SK-N-SH treated with all-trans-retinoic acid at 6 μM for 48 hours (cell line): Measurements from ENCODE around the gene PLPP6.
A peak's percentile ranks its signal among the peaks of the same experiment; 100 is the strongest.

Experiments used
- ATAC-seq: fragments of 200-7000 bp; cut with Tn5 transposase; 3 replicates; pipeline ENCODE4 v1.9.1; 2020; ENCODE audit warnings: mild to moderate bottlenecking, moderate library complexity
- ARNTL ChIP-seq: fragments of 450-650 bp; formaldehyde crosslinking; IDR thresholded peaks from 2 replicates; pipeline ENCODE4 v1.5.0; 2020; ENCODE audit warnings: low read depth, mild to moderate bottlenecking, moderate library complexity, borderline replicate concordance
- BACH2 ChIP-seq: fragments of 250-450 bp; sonication (Bioruptor Pico); IDR thresholded peaks from 2 replicates; pipeline ENCODE4 v1.9.0; 2021; ENCODE audit warnings: mild to moderate bottlenecking, borderline replicate concordance
- CSDC2 ChIP-seq: fragments of 250-450 bp; sonication (Bioruptor Pico); IDR thresholded peaks from 2 replicates; pipeline ENCODE4 v1.5.0; 2020; ENCODE audit warnings: mild to moderate bottlenecking, moderate library complexity
- ESRRG ChIP-seq: fragments of 250-450 bp; sonication (Bioruptor Pico); IDR thresholded peaks from 2 replicates; pipeline ENCODE4 v1.6.1; 2021; ENCODE audit warnings: mild to moderate bottlenecking
- GLIS3 ChIP-seq: fragments of 250-450 bp; sonication (Bioruptor Pico); IDR thresholded peaks from 2 replicates; pipeline ENCODE4 v1.5.0; 2020; ENCODE audit warnings: mild to moderate bottlenecking, moderate library complexity
- ISL1 ChIP-seq: fragments of 250-450 bp; sonication (Bioruptor Pico); IDR thresholded peaks from 2 replicates; pipeline ENCODE4 v2.1.2; 2022; ENCODE audit warnings: mild to moderate bottlenecking, moderate library complexity
- OSR1 ChIP-seq: fragments of 250-450 bp; sonication (Bioruptor Pico); IDR thresholded peaks from 2 replicates; pipeline ENCODE4 v1.8.0; 2022; ENCODE audit warnings: moderate library complexity, mild to moderate bottlenecking, inconsistent platforms
- PPARA ChIP-seq: fragments of 250-450 bp; sonication (Bioruptor Pico); IDR thresholded peaks from 2 replicates; pipeline ENCODE4 v1.5.0; 2020; ENCODE audit warnings: mild to moderate bottlenecking, borderline replicate concordance
- RARB ChIP-seq: fragments of 250-450 bp; sonication (Bioruptor Pico); IDR thresholded peaks from 2 replicates; pipeline ENCODE4 v1.8.0; 2021; ENCODE audit warnings: mild to moderate bottlenecking, moderate library complexity
- SNAI2 ChIP-seq: fragments of 250-450 bp; sonication (Bioruptor Pico); IDR thresholded peaks from 2 replicates; pipeline ENCODE4 v1.5.0; 2020; ENCODE audit warnings: mild to moderate bottlenecking, moderate library complexity
- TCF4 ChIP-seq: fragments of 250-450 bp; sonication (Bioruptor Pico); IDR thresholded peaks from 2 replicates; pipeline ENCODE4 v1.8.0; 2021; ENCODE audit warnings: mild to moderate bottlenecking, moderate library complexity, borderline replicate concordance
- TOX ChIP-seq: fragments of 250-450 bp; sonication (Bioruptor Pico); IDR thresholded peaks from 2 replicates; pipeline ENCODE4 v1.8.0; 2021; ENCODE audit warnings: mild to moderate bottlenecking, moderate library complexity, borderline replicate concordance
- ZC3H10 ChIP-seq: fragments of 250-450 bp; sonication (Bioruptor Pico); IDR thresholded peaks from 2 replicates; pipeline ENCODE4 v1.5.1; 2021; ENCODE audit warnings: mild to moderate bottlenecking, moderate library complexity
- ZFP3 ChIP-seq: fragments of 250-450 bp; sonication (Bioruptor Pico); IDR thresholded peaks from 2 replicates; pipeline ENCODE4 v1.5.0; 2020; ENCODE audit warnings: mild to moderate bottlenecking, moderate library complexity
- ZFP30 ChIP-seq: fragments of 450-650 bp; formaldehyde crosslinking; IDR thresholded peaks from 2 replicates; pipeline ENCODE4 v1.5.0; 2022; ENCODE audit warnings: mild to moderate bottlenecking, moderate library complexity
- ZNF565 ChIP-seq: fragments of 450-650 bp; formaldehyde crosslinking; conservative IDR thresholded peaks from 2 replicates; pipeline ENCODE4 v1.5.0; 2020; ENCODE audit warnings: low read depth, mild to moderate bottlenecking, moderate library complexity
- ZNF70 ChIP-seq: fragments of 450-650 bp; formaldehyde crosslinking; IDR thresholded peaks from 2 replicates; pipeline ENCODE4 v1.5.0; 2020; ENCODE audit warnings: mild to moderate bottlenecking, moderate library complexity
- ZNF8 ChIP-seq: fragments of 450-650 bp; formaldehyde crosslinking; IDR thresholded peaks from 2 replicates; pipeline ENCODE4 v1.5.0; 2020; ENCODE audit warnings: mild to moderate bottlenecking, moderate library complexity
- TF ChIP-seq, protein P1 (sequence below): fragments of 250-450 bp; sonication (Bioruptor Pico); IDR thresholded peaks from 2 replicates; pipeline ENCODE4 v1.8.0; 2021; ENCODE audit warnings: low read depth, mild to moderate bottlenecking, moderate library complexity, borderline replicate concordance
- TF ChIP-seq, protein P2 (sequence below): fragments of 250-450 bp; sonication (Bioruptor Pico); IDR thresholded peaks from 2 replicates; pipeline ENCODE4 v1.5.1; 2020; ENCODE audit warnings: low read depth, mild to moderate bottlenecking, moderate library complexity
- TF ChIP-seq, protein P3 (sequence below): fragments of 250-450 bp; sonication (Bioruptor Pico); IDR thresholded peaks from 2 replicates; pipeline ENCODE4 v1.8.0; 2020; ENCODE audit warnings: mild to moderate bottlenecking, moderate library complexity, borderline replicate concordance
- TF ChIP-seq, protein P4 (sequence below): fragments of 250-450 bp; sonication (Bioruptor Pico); IDR thresholded peaks from 2 replicates; pipeline ENCODE4 v1.5.1; 2021; ENCODE audit warnings: mild to moderate bottlenecking, moderate library complexity
- TF ChIP-seq, protein P5 (sequence below): fragments of 250-450 bp; sonication (Bioruptor Pico); IDR thresholded peaks from 2 replicates; pipeline ENCODE4 v1.5.0; 2020; ENCODE audit warnings: mild to moderate bottlenecking, moderate library complexity

The PLPP6 gene

DNA sequence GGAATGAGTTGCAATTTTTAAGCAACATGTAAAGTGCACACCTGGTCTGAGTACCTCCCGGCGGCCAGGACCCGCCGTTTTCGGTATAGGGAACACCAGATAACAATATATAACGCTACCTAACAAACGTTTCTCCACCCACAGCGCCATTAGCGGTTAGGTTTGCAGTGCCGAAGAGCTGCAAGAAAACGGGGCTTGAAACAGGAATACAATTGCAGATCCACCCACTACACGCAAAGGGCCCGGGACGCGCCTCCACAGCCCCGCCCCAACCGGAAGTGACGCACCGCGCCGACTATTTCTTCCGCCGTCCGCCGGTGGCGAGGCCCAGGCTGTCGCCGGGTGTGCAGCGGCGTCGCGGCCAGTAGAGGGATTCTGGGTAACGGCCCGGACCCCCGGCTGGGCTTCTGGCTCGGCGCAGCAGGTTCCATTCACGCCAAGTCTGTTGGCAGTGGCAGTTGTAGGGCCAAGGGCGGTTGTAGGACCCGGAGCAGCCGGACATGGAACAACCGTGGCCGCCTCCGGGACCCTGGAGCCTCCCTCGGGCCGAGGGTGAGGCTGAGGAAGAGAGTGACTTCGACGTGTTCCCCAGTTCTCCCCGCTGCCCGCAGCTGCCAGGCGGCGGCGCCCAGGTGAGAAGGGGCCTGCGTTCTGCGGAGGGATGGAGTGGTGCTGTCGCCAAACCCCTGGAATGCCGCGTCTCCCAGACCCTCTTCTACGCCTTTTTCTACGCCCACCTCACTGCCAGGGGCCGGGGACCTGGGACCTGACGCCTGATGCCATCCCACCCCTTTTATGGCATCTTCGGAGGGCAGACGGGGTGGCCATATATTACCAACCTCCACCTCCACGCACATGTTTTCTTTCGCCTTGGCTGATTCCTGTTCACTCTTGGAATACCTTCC, 17.4 kb downstream of the PLPP6 start, which contains the start of gene CDC37L1:
TSS of gene CDC37L1 (plus strand) at position 302 of the 905 bp plus-strand sequence. CDS start at position 501, 199 bp downstream.
- TF ChIP-seq, protein P1, sequence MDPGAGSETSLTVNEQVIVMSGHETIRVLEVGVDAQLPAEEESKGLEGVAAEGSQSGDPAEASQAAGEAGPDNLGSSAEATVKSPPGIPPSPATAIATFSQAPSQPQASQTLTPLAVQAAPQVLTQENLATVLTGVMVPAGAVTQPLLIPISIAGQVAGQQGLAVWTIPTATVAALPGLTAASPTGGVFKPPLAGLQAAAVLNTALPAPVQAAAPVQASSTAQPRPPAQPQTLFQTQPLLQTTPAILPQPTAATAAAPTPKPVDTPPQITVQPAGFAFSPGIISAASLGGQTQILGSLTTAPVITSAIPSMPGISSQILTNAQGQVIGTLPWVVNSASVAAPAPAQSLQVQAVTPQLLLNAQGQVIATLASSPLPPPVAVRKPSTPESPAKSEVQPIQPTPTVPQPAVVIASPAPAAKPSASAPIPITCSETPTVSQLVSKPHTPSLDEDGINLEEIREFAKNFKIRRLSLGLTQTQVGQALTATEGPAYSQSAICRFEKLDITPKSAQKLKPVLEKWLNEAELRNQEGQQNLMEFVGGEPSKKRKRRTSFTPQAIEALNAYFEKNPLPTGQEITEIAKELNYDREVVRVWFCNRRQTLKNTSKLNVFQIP (CRISPR knock-in tag) = 0 out of 2 replicates have a peak, but pooled peaks have one; percentile 25
- TF ChIP-seq ZC3H10 (CRISPR knock-in tag) = no peak
- ATAC-seq = peak; percentile 96

DNA sequence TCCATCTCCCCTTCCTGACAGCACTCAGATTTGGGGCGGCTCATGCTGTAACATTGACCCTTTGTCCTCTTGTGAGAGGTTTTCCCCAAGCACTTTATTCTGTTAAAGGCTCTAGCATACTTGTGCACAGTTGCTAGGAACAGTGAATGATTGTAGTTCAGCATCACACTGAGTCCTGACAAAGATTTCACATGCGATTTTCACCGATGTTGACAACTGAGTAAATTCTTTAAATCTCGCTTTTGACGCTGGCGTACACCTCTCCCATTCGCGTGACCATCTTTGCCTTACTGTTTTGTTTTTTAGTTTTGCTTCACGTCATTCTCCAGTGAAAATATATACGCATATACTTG, 18.1 kb downstream of the PLPP6 start:
- peak; percentile 40 for ATAC-seq
- TF ChIP-seq SNAI2 (CRISPR knock-in tag) (no peak), RARB (CRISPR knock-in tag) (no peak), CSDC2 (CRISPR knock-in tag) (no peak), OSR1 (CRISPR knock-in tag) (no peak), ISL1 (CRISPR knock-in tag) (no peak), ZNF565 (CRISPR knock-in tag) (no peak), GLIS3 (no peak), TCF4 (CRISPR knock-in tag) (no peak), ESRRG (CRISPR knock-in tag) (no peak), ZC3H10 (CRISPR knock-in tag) (no peak), ZFP3 (CRISPR knock-in tag) (no peak), TOX (CRISPR knock-in tag) (no peak), ZNF8 (CRISPR knock-in tag) (no peak), ZNF70 (CRISPR knock-in tag) (no peak), PPARA (no peak), ARNTL (CRISPR knock-in tag) (no peak), BACH2 (no peak)
- TF ChIP-seq, protein P2, sequence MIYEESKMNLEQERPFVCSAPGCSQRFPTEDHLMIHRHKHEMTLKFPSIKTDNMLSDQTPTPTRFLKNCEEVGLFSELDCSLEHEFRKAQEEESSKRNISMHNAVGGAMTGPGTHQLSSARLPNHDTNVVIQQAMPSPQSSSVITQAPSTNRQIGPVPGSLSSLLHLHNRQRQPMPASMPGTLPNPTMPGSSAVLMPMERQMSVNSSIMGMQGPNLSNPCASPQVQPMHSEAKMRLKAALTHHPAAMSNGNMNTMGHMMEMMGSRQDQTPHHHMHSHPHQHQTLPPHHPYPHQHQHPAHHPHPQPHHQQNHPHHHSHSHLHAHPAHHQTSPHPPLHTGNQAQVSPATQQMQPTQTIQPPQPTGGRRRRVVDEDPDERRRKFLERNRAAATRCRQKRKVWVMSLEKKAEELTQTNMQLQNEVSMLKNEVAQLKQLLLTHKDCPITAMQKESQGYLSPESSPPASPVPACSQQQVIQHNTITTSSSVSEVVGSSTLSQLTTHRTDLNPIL (CRISPR knock-in tag) = no peak
- TF ChIP-seq, protein P3, sequence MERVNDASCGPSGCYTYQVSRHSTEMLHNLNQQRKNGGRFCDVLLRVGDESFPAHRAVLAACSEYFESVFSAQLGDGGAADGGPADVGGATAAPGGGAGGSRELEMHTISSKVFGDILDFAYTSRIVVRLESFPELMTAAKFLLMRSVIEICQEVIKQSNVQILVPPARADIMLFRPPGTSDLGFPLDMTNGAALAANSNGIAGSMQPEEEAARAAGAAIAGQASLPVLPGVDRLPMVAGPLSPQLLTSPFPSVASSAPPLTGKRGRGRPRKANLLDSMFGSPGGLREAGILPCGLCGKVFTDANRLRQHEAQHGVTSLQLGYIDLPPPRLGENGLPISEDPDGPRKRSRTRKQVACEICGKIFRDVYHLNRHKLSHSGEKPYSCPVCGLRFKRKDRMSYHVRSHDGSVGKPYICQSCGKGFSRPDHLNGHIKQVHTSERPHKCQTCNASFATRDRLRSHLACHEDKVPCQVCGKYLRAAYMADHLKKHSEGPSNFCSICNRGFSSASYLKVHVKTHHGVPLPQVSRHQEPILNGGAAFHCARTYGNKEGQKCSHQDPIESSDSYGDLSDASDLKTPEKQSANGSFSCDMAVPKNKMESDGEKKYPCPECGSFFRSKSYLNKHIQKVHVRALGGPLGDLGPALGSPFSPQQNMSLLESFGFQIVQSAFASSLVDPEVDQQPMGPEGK (CRISPR knock-in tag) = no peak
- TF ChIP-seq, protein P4, sequence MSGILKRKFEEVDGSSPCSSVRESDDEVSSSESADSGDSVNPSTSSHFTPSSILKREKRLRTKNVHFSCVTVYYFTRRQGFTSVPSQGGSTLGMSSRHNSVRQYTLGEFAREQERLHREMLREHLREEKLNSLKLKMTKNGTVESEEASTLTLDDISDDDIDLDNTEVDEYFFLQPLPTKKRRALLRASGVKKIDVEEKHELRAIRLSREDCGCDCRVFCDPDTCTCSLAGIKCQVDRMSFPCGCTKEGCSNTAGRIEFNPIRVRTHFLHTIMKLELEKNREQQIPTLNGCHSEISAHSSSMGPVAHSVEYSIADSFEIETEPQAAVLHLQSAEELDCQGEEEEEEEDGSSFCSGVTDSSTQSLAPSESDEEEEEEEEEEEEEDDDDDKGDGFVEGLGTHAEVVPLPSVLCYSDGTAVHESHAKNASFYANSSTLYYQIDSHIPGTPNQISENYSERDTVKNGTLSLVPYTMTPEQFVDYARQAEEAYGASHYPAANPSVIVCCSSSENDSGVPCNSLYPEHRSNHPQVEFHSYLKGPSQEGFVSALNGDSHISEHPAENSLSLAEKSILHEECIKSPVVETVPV (CRISPR knock-in tag) = no peak

DNA sequence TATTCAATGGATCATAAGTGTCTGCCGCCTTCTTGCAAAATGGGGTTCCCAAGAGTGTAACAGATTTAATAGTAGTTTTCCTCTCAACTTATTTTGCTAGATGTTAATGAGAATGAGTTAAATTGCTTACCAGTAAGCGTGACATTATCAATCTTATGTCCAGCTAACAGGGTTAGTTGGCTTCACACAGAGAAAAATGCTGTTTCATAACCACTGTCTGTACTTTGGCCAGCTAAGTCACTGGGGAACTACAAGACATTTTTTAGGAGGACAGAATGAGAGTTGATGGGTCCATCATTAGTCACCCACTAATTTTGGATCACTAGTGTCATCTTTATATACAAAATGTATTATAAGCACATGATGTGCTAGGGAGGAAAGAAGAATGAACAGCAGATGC, 18.7 kb downstream of the PLPP6 start:
- ATAC-seq = no peak
- TF ChIP-seq ZFP30 (CRISPR knock-in tag) (no peak), GLIS3 (no peak), PPARA (no peak), TCF4 (CRISPR knock-in tag) (no peak), ZNF8 (CRISPR knock-in tag) (no peak), CSDC2 (CRISPR knock-in tag) (no peak), OSR1 (CRISPR knock-in tag) (no peak)
- TF ChIP-seq, protein P5, sequence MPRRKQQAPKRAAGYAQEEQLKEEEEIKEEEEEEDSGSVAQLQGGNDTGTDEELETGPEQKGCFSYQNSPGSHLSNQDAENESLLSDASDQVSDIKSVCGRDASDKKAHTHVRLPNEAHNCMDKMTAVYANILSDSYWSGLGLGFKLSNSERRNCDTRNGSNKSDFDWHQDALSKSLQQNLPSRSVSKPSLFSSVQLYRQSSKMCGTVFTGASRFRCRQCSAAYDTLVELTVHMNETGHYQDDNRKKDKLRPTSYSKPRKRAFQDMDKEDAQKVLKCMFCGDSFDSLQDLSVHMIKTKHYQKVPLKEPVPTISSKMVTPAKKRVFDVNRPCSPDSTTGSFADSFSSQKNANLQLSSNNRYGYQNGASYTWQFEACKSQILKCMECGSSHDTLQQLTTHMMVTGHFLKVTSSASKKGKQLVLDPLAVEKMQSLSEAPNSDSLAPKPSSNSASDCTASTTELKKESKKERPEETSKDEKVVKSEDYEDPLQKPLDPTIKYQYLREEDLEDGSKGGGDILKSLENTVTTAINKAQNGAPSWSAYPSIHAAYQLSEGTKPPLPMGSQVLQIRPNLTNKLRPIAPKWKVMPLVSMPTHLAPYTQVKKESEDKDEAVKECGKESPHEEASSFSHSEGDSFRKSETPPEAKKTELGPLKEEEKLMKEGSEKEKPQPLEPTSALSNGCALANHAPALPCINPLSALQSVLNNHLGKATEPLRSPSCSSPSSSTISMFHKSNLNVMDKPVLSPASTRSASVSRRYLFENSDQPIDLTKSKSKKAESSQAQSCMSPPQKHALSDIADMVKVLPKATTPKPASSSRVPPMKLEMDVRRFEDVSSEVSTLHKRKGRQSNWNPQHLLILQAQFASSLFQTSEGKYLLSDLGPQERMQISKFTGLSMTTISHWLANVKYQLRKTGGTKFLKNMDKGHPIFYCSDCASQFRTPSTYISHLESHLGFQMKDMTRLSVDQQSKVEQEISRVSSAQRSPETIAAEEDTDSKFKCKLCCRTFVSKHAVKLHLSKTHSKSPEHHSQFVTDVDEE = no peak
- TF ChIP-seq, protein P4 (CRISPR knock-in tag) = no peak
- TF ChIP-seq, protein P1 (CRISPR knock-in tag) = no peak
- TF ChIP-seq, protein P2 (CRISPR knock-in tag) = no peak
